SU-DHL-6 (cell line): ENCODE results near the gene WNK3.

ENCODE experiments used
- H2AFZ ChIP-seq: fragments of 200-600 bp; sonication (generic); 2 replicates; pipeline ENCODE4 v1.6.1; 2014; ENCODE audit warnings: low read depth, mild to moderate bottlenecking, moderate library complexity, mixed read lengths, antibody characterized with exemption, low read length; ENCODE audit not compliant: severe bottlenecking
- H3F3A ChIP-seq: fragments of 200-600 bp; shearing (Covaris generic); 2 replicates; pipeline ENCODE4 v1.6.0; 2016; ENCODE audit warnings: antibody characterized with exemption, mild to moderate bottlenecking; ENCODE audit not compliant: insufficient read depth
- H3K27ac ChIP-seq: fragments of 200-600 bp; sonication (generic); 2 replicates; pipeline ENCODE4 v1.5.1; 2016; ENCODE audit warnings: low read depth, mild to moderate bottlenecking, low read length, moderate library complexity, mixed read lengths
- H3K27me3 ChIP-seq: fragments of 200-600 bp; sonication (generic), shearing (Covaris generic); 2 replicates; pipeline ENCODE4 v1.6.0; 2014; ENCODE audit warnings: mild to moderate bottlenecking, low read length
- H3K36me3 ChIP-seq: fragments of 200-600 bp; sonication (generic); 2 replicates; pipeline ENCODE4 v1.6.1; 2014; ENCODE audit warnings: mild to moderate bottlenecking, low read length, mixed read lengths
- H3K4me2 ChIP-seq: fragments of 300-600, 200-600 bp; shearing (Covaris generic), sonication (generic); 2 replicates; pipeline ENCODE4 v1.6.0; 2014; ENCODE audit warnings: low read length, low read depth, mild to moderate bottlenecking; ENCODE audit not compliant: poor library complexity, severe bottlenecking
- H3K4me3 ChIP-seq: fragments of 200-600 bp; sonication (generic); 2 replicates; pipeline ENCODE4 v1.5.1; 2014; ENCODE audit warnings: antibody characterized with exemption, low read length, mild to moderate bottlenecking, mixed read lengths; ENCODE audit not compliant: insufficient read depth, poor library complexity, severe bottlenecking
- H3K79me2 ChIP-seq: fragments of 200-600 bp; sonication (generic); 2 replicates; pipeline ENCODE4 v1.6.1; 2014; ENCODE audit warnings: mild to moderate bottlenecking, low read length, moderate library complexity; ENCODE audit not compliant: insufficient read depth
- H3K9ac ChIP-seq: fragments of 200-600 bp; sonication (generic); 2 replicates; pipeline ENCODE4 v1.7.0; 2014; ENCODE audit warnings: mild to moderate bottlenecking, low read length
- H3K9me2 ChIP-seq: fragments of 200-600 bp; sonication (generic); replicated peaks from 2 replicates; pipeline ENCODE4 v1.6.1; 2014; ENCODE audit warnings: low read length; ENCODE audit not compliant: insufficient read depth
- H3K9me3 ChIP-seq: fragments of 200-600 bp; sonication (generic); 2 replicates; pipeline ENCODE4 v1.6.1; 2014; ENCODE audit warnings: low read length, mixed read lengths; ENCODE audit not compliant: insufficient read depth
- H4K20me1 ChIP-seq: fragments of 200-600 bp; sonication (generic); 2 replicates; pipeline ENCODE4 v1.6.1; 2014; ENCODE audit warnings: low read depth, mild to moderate bottlenecking, antibody characterized with exemption, low read length, moderate library complexity, mixed read lengths
- EZH2phosphoT487 ChIP-seq: fragments of 200-600 bp; sonication (generic), shearing (Covaris generic); conservative IDR thresholded peaks from 2 replicates; pipeline ENCODE4 v1.6.1; 2018; ENCODE audit warnings: mild to moderate bottlenecking, antibody characterized with exemption, low read length, moderate library complexity, mixed read lengths
- TF ChIP-seq, protein P1 (sequence below): fragments of 200-600 bp; sonication (generic); IDR thresholded peaks from one replicate; pipeline ENCODE4 v1.5.1; 2017; ENCODE audit warnings: antibody characterized with exemption, mild to moderate bottlenecking, low read length, moderate library complexity; ENCODE audit not compliant: insufficient read depth, poor library complexity, severe bottlenecking

The WNK3 gene

GRCh38 chrX:54292755-54293154 is 65.1 kb downstream of the WNK3 start:
- Histone ChIP-seq H3K36me3 (no peaks in the 10 kb centered on the region), H3K9me3 (no peaks in the 10 kb centered on the region), H3K79me2 (no peaks in the 10 kb centered on the region), H3F3A (no peaks in the 10 kb centered on the region), H3K9ac (no peak overlapping the region), H3K4me2 (no peak overlapping the region), H3K27me3 (no peaks in the 10 kb centered on the region), H2AFZ (no peak overlapping the region), H3K9me2 (no peaks in the 10 kb centered on the region), H3K27ac (no peak overlapping the region), H4K20me1 (no peaks in the 10 kb centered on the region), H3K4me3 (no peak overlapping the region)
- TF ChIP-seq, protein P1, sequence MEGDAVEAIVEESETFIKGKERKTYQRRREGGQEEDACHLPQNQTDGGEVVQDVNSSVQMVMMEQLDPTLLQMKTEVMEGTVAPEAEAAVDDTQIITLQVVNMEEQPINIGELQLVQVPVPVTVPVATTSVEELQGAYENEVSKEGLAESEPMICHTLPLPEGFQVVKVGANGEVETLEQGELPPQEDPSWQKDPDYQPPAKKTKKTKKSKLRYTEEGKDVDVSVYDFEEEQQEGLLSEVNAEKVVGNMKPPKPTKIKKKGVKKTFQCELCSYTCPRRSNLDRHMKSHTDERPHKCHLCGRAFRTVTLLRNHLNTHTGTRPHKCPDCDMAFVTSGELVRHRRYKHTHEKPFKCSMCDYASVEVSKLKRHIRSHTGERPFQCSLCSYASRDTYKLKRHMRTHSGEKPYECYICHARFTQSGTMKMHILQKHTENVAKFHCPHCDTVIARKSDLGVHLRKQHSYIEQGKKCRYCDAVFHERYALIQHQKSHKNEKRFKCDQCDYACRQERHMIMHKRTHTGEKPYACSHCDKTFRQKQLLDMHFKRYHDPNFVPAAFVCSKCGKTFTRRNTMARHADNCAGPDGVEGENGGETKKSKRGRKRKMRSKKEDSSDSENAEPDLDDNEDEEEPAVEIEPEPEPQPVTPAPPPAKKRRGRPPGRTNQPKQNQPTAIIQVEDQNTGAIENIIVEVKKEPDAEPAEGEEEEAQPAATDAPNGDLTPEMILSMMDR: no peak
- no peak for TF ChIP-seq EZH2phosphoT487

DNA sequence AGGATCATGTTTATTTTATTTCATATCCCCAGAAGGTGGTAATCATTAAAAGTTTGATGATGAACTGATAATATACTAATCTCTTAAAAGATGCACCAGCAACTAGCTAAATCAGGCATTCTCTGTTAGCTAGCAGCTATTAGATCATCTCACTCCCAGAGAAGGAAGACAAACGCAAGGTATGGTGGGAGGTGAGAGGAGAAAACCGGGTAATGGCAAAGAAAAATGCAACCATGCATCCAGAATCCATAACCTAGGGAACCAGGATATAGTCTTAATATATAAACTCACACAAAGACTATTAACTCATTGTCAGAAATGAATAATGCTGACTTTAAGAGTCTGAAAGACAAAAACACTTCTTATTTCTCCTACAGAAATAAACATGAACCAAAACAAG is 66.1 kb downstream of the WNK3 start:
- Histone ChIP-seq H3K27ac (no peak overlapping the region), H3K4me3 (no peak overlapping the region), H3F3A (no peaks in the 10 kb centered on the region), H3K9me3 (no peaks in the 10 kb centered on the region), H3K36me3 (no peaks in the 10 kb centered on the region), H2AFZ (no peak overlapping the region), H4K20me1 (no peaks in the 10 kb centered on the region), H3K79me2 (no peaks in the 10 kb centered on the region), H3K9ac (no peak overlapping the region), H3K4me2 (no peak overlapping the region), H3K27me3 (no peaks in the 10 kb centered on the region), H3K9me2 (no peaks in the 10 kb centered on the region)
- TF ChIP-seq, protein P1: no peak
- TF ChIP-seq EZH2phosphoT487: no peak

DNA sequence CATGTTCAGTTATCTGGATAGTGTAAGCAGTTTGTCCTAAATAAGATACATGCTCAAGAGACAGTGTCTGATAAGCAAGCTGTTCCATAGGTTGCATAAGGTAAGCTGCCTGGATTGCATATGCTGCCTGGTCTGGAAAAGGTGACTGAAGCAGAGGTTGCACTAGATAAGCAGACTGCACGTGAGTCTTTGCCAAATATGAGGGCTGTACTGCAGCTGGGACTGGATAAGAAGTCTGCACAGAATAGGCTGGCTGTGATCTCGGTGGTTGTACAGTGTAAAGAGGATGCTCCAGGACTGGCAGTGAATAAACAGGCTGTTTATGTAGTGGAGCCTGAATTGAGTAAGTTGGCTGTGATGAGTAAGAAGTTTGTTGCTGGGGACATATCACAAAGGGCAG is 68.9 kb downstream of the WNK3 start:
- no peaks in the 10 kb centered on the region for H3K9me2 ChIP-seq
- H3K9me3 ChIP-seq: no peaks in the 10 kb centered on the region
- H3K27me3 ChIP-seq: no peaks in the 10 kb centered on the region
- no peak overlapping the region for H3K4me3 ChIP-seq
- no peak for TF ChIP-seq EZH2phosphoT487
- TF ChIP-seq, protein P1: no peak
- H3K36me3 ChIP-seq: no peaks in the 10 kb centered on the region
- H3F3A ChIP-seq: no peaks in the 10 kb centered on the region
- no peaks in the 10 kb centered on the region for H4K20me1 ChIP-seq
- H3K4me2 ChIP-seq: no peak overlapping the region
- H3K27ac ChIP-seq: no peak overlapping the region
- no peak overlapping the region for H2AFZ ChIP-seq
- H3K9ac ChIP-seq: no peak overlapping the region
- H3K79me2 ChIP-seq: no peaks in the 10 kb centered on the region

- Histone ChIP-seq H3K27me3 (no peaks in the 10 kb centered on the region), H3K27ac (no peak overlapping the region), H3K9me2 (no peaks in the 10 kb centered on the region), H3K79me2 (no peaks in the 10 kb centered on the region), H3K36me3 (no peaks in the 10 kb centered on the region), H4K20me1 (no peaks in the 10 kb centered on the region), H3F3A (no peaks in the 10 kb centered on the region), H3K4me2 (no peak overlapping the region), H3K9me3 (no peaks in the 10 kb centered on the region), H3K4me3 (no peak overlapping the region), H2AFZ (no peak overlapping the region), H3K9ac (no peak overlapping the region)
- TF ChIP-seq, protein P1: no peak
- no peak for TF ChIP-seq EZH2phosphoT487
These were observed 69.6 kb downstream of the WNK3 start for GRCh38 chrX:54288277-54288676.
